ENCODE data around the gene ADAM23. TPM values are rescaled to one million over a fixed set of nuclear protein-coding genes. Genes with fewer than 3 reads are reported as not detected.

The ADAM23 gene
- total RNA-seq, 2 donors from 2014 or later, result 4.5 to 6.4 TPM

DNA sequence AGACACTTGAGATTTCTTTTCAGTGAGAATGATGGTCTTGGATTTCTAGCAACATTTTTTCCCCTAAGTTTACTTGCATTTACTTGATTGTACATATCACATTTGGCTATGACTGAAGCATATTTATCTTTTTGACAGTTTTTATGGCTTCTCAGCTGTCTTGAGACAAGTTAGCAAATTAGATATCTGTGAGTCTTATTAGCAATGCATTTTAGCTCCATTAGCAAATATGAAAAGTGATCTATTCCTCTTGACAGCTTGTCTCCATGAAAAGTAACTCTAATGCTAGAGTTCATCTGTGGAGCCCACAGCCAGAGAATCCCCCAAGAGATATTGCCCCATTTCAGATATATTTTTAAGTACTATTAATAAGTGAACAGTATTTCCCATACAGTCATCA, 126.9 kb downstream of the ADAM23 start:
- TF ChIP-seq, protein P1, sequence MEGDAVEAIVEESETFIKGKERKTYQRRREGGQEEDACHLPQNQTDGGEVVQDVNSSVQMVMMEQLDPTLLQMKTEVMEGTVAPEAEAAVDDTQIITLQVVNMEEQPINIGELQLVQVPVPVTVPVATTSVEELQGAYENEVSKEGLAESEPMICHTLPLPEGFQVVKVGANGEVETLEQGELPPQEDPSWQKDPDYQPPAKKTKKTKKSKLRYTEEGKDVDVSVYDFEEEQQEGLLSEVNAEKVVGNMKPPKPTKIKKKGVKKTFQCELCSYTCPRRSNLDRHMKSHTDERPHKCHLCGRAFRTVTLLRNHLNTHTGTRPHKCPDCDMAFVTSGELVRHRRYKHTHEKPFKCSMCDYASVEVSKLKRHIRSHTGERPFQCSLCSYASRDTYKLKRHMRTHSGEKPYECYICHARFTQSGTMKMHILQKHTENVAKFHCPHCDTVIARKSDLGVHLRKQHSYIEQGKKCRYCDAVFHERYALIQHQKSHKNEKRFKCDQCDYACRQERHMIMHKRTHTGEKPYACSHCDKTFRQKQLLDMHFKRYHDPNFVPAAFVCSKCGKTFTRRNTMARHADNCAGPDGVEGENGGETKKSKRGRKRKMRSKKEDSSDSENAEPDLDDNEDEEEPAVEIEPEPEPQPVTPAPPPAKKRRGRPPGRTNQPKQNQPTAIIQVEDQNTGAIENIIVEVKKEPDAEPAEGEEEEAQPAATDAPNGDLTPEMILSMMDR (IDR thresholded peaks at IDR 0.05), result no peak
- Histone ChIP-seq H3K4me1 (ENCODE audit: control insufficient read depth in 1 of 2, low read depth in 2 of 2) (no peaks in the 10 kb centered on the region), H3K4me3 (no peak overlapping the region), H3K27me3 (replicated peaks; ENCODE audit: insufficient read depth) (no peaks in the 10 kb centered on the region), H3K9me3 (no peaks in the 10 kb centered on the region), H3K36me3 (no peaks in the 10 kb centered on the region), H3K27ac (no peak overlapping the region)
- ATAC-seq (ENCODE audit: insufficient number of reproducible peaks, low FRiP score, low read depth) (no peak), DNase-seq (ENCODE audit: low spot score) (no peak)

DNA sequence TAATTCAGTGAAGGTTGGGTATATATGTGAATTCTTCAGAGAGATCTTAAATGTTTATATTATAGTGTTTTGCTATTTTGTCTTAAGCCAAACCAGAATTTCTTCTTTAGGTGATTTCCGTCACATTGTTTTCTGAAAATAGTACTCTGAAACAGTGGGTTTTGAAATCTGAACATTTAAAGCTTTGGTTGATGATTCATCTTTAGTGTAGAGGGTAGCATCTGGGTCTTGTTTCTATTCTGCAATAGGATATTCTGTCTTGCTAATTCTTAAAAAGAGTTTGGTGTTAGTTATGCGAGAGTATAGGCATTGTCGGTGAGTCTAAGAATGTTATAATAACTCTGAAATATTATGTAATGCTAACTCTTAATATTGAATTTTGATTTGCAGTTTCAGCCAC, 129.4 kb downstream of the ADAM23 start:
- no peaks in the 10 kb centered on the region for H3K27me3 ChIP-seq (replicated peaks; ENCODE audit: insufficient read depth)
- ATAC-seq (ENCODE audit: insufficient number of reproducible peaks, low FRiP score, low read depth) (no peak), DNase-seq (ENCODE audit: low spot score) (no peak)
- no peaks in the 10 kb centered on the region for H3K9me3 ChIP-seq
- H3K27ac ChIP-seq, result no peak overlapping the region
- TF ChIP-seq, protein P1 (IDR thresholded peaks at IDR 0.05), result no peak
- no peak overlapping the region for H3K4me3 ChIP-seq
- H3K36me3 ChIP-seq, result no peaks in the 10 kb centered on the region
- H3K4me1 ChIP-seq (ENCODE audit: control insufficient read depth in 1 of 2, low read depth in 2 of 2), result no peaks in the 10 kb centered on the region

DNA sequence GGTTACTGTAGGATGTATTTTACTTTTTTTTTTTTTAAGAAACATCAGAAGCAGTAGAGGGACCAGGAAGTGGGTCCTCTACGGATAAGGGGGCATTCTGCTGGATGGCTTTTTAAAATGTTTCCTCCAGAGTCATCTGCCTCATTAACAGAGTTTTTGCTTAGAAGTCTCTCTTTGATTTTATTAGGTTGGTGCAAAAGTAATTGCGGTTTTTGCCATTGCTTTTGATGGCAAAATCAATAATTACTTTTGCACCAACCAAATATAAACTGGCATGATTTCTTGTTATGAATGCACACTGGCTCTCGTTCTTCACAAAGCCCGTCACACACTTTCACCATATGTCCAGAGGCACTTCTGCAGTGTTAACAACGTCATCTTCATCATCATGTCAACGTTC, 130.5 kb downstream of the ADAM23 start:
- Histone ChIP-seq H3K27ac (no peak overlapping the region), H3K36me3 (no peaks in the 10 kb centered on the region), H3K4me1 (ENCODE audit: control insufficient read depth in 1 of 2, low read depth in 2 of 2) (no peaks in the 10 kb centered on the region), H3K4me3 (no peak overlapping the region), H3K27me3 (replicated peaks; ENCODE audit: insufficient read depth) (no peaks in the 10 kb centered on the region), H3K9me3 (no peaks in the 10 kb centered on the region)
- no peak for DNase-seq (ENCODE audit: low spot score)
- ATAC-seq (ENCODE audit: insufficient number of reproducible peaks, low FRiP score, low read depth), result no peak
- TF ChIP-seq, protein P1 (IDR thresholded peaks at IDR 0.05), result no peak

DNA sequence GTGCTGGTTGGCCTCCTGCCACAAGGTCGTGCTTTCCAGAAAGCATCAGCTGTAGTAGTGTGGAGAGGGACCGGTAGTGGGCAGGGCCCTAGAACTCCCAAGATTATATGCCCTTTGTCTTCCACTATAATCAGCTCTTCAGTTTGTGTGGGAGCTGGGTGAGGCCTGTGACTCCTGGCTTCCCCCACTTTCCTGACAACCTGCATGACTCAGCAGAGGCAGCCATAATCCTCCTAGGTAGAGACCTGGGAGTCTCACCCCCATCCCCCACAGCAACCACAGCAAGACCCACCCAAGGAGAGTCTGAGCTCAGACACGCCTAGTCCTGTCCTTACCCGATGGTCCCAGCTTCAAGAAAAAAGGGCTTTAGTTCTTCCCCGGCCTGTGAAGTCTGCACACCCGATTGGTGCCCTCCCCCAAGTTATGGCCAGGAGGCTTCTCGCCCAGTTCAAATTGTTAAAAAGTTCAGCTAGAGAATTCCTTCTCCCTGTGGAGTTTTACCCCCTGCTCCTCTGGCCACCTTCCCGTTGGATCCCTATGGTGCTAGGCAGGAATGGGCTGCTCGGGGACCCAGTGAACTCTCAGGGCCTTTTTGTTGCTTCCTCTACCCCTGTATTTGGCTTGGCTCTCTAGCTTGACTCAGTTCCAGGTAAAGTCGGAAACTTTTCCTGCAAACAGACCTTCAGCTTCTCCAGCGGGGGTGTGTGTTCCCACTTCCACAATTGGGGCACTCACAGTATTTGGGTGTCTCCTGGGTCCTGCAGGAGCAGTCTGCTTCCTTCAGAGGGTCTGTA, 141.2 kb downstream of the ADAM23 start:
- no peak overlapping the region for H3K4me3 ChIP-seq
- no peaks in the 10 kb centered on the region for H3K9me3 ChIP-seq
- ATAC-seq (ENCODE audit: insufficient number of reproducible peaks, low FRiP score, low read depth) (no peak), DNase-seq (ENCODE audit: low spot score) (no peak)
- H3K27ac ChIP-seq, result no peak overlapping the region
- no peaks in the 10 kb centered on the region for H3K36me3 ChIP-seq
- H3K27me3 ChIP-seq (replicated peaks; ENCODE audit: insufficient read depth), result no peaks in the 10 kb centered on the region
- TF ChIP-seq, protein P1 (IDR thresholded peaks at IDR 0.05), result no peak
- H3K4me1 ChIP-seq (ENCODE audit: control insufficient read depth in 1 of 2, low read depth in 2 of 2), result peaks cover 3 to 9% of the 10 kb centered on the region in 2 donors

DNA sequence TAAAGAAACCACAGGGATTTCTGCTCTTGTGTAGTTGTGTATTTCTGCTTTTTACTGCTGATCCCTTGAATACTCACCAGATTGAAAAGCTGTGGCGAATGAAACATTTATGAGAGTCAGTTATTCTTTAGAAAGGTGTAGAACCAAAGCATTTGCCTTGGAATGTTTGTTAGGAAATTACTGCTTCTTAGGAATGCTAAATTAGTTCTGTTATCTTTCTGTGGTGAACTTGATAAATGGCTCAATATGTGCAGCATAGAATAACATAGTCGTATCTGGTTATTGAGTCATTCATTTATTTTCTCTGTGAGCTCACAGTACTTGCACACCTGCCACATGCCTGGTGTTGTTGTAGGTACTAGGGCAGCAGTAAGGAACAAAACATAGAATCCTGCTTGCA, 142.0 kb downstream of the ADAM23 start:
- Histone ChIP-seq H3K27me3 (replicated peaks; ENCODE audit: insufficient read depth) (no peaks in the 10 kb centered on the region), H3K27ac (no peak overlapping the region), H3K9me3 (no peaks in the 10 kb centered on the region), H3K4me3 (no peak overlapping the region), H3K4me1 (ENCODE audit: control insufficient read depth in 1 of 2, low read depth in 2 of 2) (peaks cover 3 to 9% of the 10 kb centered on the region in 2 donors), H3K36me3 (no peaks in the 10 kb centered on the region)
- DNase-seq (ENCODE audit: low spot score) (no peak), ATAC-seq (ENCODE audit: insufficient number of reproducible peaks, low FRiP score, low read depth) (no peak)
- TF ChIP-seq, protein P1 (IDR thresholded peaks at IDR 0.05), result no peak

Measured in thoracic aorta (tissue), 2 donors.